ENCODE data around the gene RPS24. TPM values are rescaled to one million over a fixed set of nuclear protein-coding genes. Genes with fewer than 3 reads are reported as not detected.

RPS24 gene
- total and polyA plus RNA-seq, 2 of the 13 experiments (the other 11 are each of a cell fraction or from before 2014, with no cell fraction given): 2,690 to 3,319 TPM

GRCh38 chr10:78044179-78044578, 10.5 kb downstream of the RPS24 start:
- DNase-seq (ENCODE audit: low spot score) (no peak), ATAC-seq (peak; percentile 15), FAIRE-seq (no peak)
- Histone ChIP-seq H3K4me1 (ENCODE audit: insufficient read depth, low read length) (peaks cover 27% of the 10 kb centered on the region), H3K4me3 (replicated peaks in 1 of 3; ENCODE audit: insufficient read depth in 1 of 3, low read depth in 2 of 3, low read length in 3 of 3) (no peak overlapping the region), H3K79me2 (ENCODE audit: insufficient read depth, low read length) (peaks cover 1% of the 10 kb centered on the region), H3K9ac (ENCODE audit: insufficient read depth, low read depth, low read length) (no peak overlapping the region), H3K27me3 (ENCODE audit: control insufficient read depth in 1 of 2, insufficient read depth in 2 of 2, low read length in 2 of 2) (no peaks in the 10 kb centered on the region), H3K36me3 (replicated peaks in 1 of 2; ENCODE audit: control insufficient read depth in 1 of 2, insufficient read depth in 2 of 2, low read length in 2 of 2) (peaks cover 11 to 31% of the 10 kb centered on the region in 2 experiments), H3K9me3 (ENCODE audit: low read length) (no peaks in the 10 kb centered on the region), H4K20me1 (ENCODE audit: insufficient read depth, low read length) (peaks cover 37% of the 10 kb centered on the region), H3K4me2 (ENCODE audit: low read depth, low read length) (no peak overlapping the region), H3K27ac (ENCODE audit: extremely low read length, insufficient read depth, low read length) (no peak overlapping the region), H2AFZ (ENCODE audit: low read length) (no peak overlapping the region)
- TF ChIP-seq POLR2G (IDR thresholded peaks at IDR 0.05; ENCODE audit: low read depth, low read length) (peak; percentile 36), PBX2 (CRISPR knock-in tag; IDR thresholded peaks at IDR 0.05) (no peak), ZNF652 (CRISPR knock-in tag; IDR thresholded peaks at IDR 0.05; ENCODE audit: borderline replicate concordance, low read depth) (no peak), ARNT2 (CRISPR knock-in tag; IDR thresholded peaks at IDR 0.05; ENCODE audit: low read depth) (no peak), ZMAT5 (CRISPR knock-in tag; IDR thresholded peaks at IDR 0.05; ENCODE audit: borderline replicate concordance, low read depth) (no peak), POLR2A (IDR thresholded peaks at IDR 0.05; ENCODE audit: insufficient read depth in 1 of 2, low read depth in 2 of 2, low read length in 2 of 2) (peak in 1 of 2 experiments; percentile 33; a peak in 2 of 4 replicates), THAP9 (CRISPR knock-in tag; IDR thresholded peaks at IDR 0.05; ENCODE audit: borderline replicate concordance) (no peak), IKZF4 (CRISPR knock-in tag; IDR thresholded peaks at IDR 0.05; ENCODE audit: borderline replicate concordance, low read depth, not compliant biosample characterization) (no peak), ATF1 (CRISPR knock-in tag; IDR thresholded peaks at IDR 0.05) (no peak), PAF1 (CRISPR knock-in tag; IDR thresholded peaks at IDR 0.05) (peak; percentile 71; the same call in 1 of the 2 replicates), HNRNPLL (IDR thresholded peaks at IDR 0.05; ENCODE audit: low read depth, low read length, poor library complexity, severe bottlenecking) (no peak), SCMH1 (CRISPR knock-in tag; IDR thresholded peaks at IDR 0.05; ENCODE audit: borderline replicate concordance) (no peak), ZNF382 (CRISPR knock-in tag; IDR thresholded peaks at IDR 0.05; ENCODE audit: borderline replicate concordance) (no peak), ZNF766 (CRISPR knock-in tag; IDR thresholded peaks at IDR 0.05; ENCODE audit: borderline replicate concordance) (no peak)
- ChIA-PET POLR2A (no interaction called here), CTCF (ENCODE audit: low intra/inter-chr PET ratio, low total read pairs) (no interaction called here)
- in situ Hi-C loops (cut with HindIII; ENCODE audit: extremely low pct_ligation_motif_present, low pct_unique_long_range_greater_than_20kb): no loop called here
- no TSS peak for BruUV-seq (replicated peaks)
- intact Hi-C loops (cut with micrococcal nuclease; ENCODE audit: unreplicated experiment): loop anchor here (10.0 kb wide), 2 partner anchors 261 to 381 kb away; no protein-coding TSS in a partner anchor

Measured in HepG2 (cell line).